Cardiac fibroblast (primary cell): ENCODE measurements around the gene CDH13.

Experiments
- DNase-seq, 2 donors: peaks; one replicate each; pipeline versions ENCODE4 v3.0.0 to v3.0.0-alpha.2; 2010; ENCODE audit warnings: low read depth in 2 of 2
- H3K4me3 ChIP-seq, 2 donors: replicated peaks in 1 of 2; 1 replicate in 1 of 2; 2 replicates in 1 of 2; pipeline ENCODE4 v1.5.1; 2011; ENCODE audit warnings: low read depth in 2 of 2, low read length in 2 of 2, mild to moderate bottlenecking in 2 of 2, moderate library complexity in 1 of 2
- TF ChIP-seq, protein P1 (sequence below): IDR thresholded peaks from one replicate; pipeline ENCODE4 v1.5.1; 2011; ENCODE audit warnings: low read depth, mild to moderate bottlenecking, low read length, inconsistent platforms

The CDH13 gene

DNA sequence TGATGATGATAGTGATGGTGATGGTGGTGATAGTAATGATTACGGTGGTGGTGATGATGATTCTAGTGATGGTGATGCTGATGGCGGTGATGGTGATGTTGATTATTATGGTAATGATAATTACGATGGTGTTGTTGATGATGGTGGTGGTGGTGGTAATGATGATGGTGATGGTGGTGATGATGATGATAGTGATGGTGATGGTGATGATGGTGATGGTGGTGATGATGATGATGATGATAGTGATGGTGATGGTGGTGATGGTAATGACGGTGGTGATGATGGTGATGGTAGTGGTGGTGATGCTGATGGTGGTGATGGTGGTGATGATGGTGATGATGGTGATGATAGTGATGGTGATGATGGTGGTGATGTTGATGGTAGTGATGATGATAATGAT, 370.0 kb downstream of the CDH13 start:
- TF ChIP-seq, protein P1, sequence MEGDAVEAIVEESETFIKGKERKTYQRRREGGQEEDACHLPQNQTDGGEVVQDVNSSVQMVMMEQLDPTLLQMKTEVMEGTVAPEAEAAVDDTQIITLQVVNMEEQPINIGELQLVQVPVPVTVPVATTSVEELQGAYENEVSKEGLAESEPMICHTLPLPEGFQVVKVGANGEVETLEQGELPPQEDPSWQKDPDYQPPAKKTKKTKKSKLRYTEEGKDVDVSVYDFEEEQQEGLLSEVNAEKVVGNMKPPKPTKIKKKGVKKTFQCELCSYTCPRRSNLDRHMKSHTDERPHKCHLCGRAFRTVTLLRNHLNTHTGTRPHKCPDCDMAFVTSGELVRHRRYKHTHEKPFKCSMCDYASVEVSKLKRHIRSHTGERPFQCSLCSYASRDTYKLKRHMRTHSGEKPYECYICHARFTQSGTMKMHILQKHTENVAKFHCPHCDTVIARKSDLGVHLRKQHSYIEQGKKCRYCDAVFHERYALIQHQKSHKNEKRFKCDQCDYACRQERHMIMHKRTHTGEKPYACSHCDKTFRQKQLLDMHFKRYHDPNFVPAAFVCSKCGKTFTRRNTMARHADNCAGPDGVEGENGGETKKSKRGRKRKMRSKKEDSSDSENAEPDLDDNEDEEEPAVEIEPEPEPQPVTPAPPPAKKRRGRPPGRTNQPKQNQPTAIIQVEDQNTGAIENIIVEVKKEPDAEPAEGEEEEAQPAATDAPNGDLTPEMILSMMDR, result no peak
- H3K4me3 ChIP-seq, result no peak overlapping the region
- DNase-seq, result no peak

DNA sequence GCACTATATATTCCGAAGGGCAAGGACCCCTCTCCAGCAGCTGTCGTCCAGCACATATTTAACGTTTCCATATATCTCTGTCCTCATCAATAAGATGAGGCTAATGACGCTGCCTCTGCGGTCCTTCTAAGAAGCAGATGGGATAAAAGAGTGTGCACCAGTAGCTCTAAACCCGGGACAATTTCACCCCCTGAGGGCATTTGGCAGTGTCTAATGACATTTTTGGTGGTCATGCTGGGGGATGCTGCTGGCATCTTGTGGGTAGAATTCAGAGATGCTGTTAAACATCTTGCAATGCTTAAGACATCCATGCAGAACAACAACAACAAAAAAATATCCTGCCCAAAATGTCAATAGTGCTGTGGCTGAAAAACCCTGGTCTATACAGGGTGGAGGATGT, 372.9 kb downstream of the CDH13 start:
- DNase-seq, result no peak
- no peak overlapping the region for H3K4me3 ChIP-seq
- TF ChIP-seq, protein P1, result no peak

DNA sequence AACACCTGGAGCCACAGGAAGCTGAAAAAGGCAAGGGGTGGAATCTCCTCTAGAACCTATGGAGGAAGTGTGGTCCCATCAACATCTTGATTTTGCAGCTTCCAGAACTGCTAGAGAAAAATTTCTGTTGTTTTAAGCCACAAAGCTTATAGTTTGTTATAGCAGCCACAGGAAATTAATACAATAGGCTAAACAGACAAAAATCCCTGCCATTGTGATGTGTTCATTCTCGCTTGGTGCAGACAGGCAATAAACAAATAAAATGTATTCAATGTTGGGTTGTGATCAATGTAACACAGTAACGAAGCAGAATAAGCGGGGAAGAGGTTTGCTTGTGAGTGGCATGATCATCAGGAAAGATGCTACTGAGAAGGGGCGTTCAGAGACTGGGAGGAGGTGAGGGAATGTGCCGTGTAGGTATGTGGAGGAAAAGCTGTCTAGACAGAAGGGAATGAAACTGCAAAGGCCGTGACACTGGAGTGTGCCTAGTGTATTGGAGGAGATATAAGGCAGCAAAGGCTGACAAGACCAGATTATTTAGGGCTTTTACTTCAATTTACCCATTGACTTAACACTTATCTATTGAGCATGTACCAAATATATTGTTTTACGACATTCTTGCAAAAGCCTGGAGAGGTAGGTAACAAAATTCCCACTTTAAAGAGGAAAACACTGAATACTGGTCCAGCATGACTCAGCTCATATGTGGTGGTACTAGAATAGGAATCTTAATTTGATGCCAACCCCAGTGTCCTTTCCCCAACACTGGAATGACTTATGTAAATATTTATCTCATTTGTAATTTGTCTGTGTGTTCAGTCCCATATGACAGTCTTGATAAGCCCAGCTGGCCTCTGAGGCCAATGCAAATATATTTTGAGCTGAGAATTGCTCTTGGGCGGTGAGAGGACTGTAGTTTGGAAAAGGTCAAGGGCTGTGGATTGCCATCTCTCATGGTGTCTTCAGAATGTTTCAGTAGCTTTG, 375.9 kb downstream of the CDH13 start:
- TF ChIP-seq, protein P1, result no peak
- peak; percentile 39 for DNase-seq
- H3K4me3 ChIP-seq, result no peak overlapping the region

DNA sequence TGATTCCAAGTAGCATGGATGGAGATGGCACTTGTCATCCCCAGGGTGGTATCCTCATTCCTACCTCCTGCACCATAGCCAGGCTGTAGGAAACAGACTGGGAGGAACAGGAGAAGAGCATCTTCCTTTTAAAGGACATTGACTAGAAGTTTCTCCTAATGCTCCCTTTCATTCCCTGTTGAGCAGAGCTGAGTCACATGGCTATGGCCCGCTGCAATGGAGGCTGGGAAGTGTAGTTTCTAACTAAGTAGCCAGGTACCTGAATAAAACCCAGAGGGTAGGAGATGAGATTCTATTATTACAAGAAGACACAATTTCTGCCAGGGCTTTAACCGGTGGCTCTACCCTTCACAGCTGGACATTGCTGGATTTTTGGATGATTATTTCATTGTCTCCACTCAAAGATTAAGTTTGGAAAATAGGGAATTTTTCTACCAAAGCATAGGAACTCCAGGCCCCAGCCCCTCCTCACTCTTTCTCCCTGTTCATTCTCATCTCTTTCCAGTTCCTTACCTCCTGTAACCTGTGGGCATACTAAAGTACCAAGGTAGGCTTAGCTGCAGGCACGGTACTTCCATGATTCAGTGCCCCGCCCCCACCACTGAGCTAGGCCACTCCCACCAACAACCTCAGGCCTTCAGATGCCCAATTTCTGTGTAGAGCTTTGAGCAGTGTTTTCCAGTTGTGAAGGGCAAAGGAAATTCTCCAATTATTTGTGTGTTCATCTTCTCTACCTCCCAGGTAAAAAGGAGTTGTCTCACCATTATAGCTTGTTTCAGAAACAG, 378.3 kb downstream of the CDH13 start:
- no peak for DNase-seq
- H3K4me3 ChIP-seq, result no peak overlapping the region
- TF ChIP-seq, protein P1, result no peak

DNA sequence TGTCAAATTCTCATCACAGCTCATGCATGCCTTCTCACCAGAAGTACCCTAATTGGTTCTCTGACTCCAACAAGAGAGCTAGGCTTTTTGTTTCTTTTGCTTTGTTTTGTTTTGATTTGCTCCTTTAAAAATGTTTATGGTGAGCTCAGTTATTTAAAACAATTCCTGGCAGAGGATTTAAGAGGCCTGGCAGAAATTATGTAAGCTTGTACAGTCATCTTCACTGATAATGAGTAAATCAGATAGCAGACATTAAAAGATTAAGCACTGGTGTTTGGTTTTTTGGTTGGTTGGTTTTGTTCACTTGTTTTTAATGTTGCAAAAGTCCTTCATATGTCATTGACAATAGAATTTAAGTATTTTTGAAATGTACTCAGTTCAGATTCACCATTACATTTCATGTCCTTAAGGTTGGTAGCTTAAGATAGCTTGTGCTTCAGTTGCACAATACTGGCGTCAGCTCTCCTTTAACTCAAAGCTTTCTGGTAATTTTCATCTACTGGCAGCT, 378.9 kb downstream of the CDH13 start:
- peak; percentile 7 to 45 for DNase-seq

More for the DNA sequence above, 378.9 kb downstream of the CDH13 start:
- H3K4me3 ChIP-seq, result no peak overlapping the region
- TF ChIP-seq, protein P1, result no peak
